Stomach smooth muscle (tissue), 2 donors: ENCODE results near the gene CLEC18A.

Experiments
- H3K27ac ChIP-seq: one replicate; pipeline ENCODE4 v1.7.0; 2013; ENCODE audit warnings: mild to moderate bottlenecking, low read length, inconsistent platforms
- H3K27me3 ChIP-seq, 2 donors: one replicate each; pipeline ENCODE4 v1.7.0; 2013; ENCODE audit warnings: low read length in 2 of 2; ENCODE audit not compliant: insufficient read depth in 2 of 2, control insufficient read depth in 1 of 2
- H3K36me3 ChIP-seq, 2 donors: one replicate each; pipeline ENCODE4 v1.7.0; 2013; ENCODE audit warnings: low read length in 2 of 2; ENCODE audit not compliant: control insufficient read depth in 2 of 2, insufficient read depth in 2 of 2
- H3K4me1 ChIP-seq: one replicate; pipeline ENCODE4 v1.7.0; 2013; ENCODE audit warnings: low read length; ENCODE audit not compliant: control insufficient read depth, insufficient read depth
- H3K4me3 ChIP-seq, 2 donors: one replicate each; pipeline ENCODE4 v1.7.0; 2013; ENCODE audit warnings: low read length in 2 of 2
- H3K9ac ChIP-seq, 2 donors: one replicate each; pipeline ENCODE4 v1.7.0; 2013; ENCODE audit warnings: low read length in 2 of 2, mild to moderate bottlenecking in 1 of 2
- H3K9me3 ChIP-seq, 2 donors: one replicate each; pipeline ENCODE4 v1.7.0; 2013; ENCODE audit warnings: low read length in 2 of 2; ENCODE audit not compliant: control insufficient read depth in 2 of 2
- donor health status: healthy.
- donor health status: Pancreatic carcinoma.

Gene CLEC18A

DNA sequence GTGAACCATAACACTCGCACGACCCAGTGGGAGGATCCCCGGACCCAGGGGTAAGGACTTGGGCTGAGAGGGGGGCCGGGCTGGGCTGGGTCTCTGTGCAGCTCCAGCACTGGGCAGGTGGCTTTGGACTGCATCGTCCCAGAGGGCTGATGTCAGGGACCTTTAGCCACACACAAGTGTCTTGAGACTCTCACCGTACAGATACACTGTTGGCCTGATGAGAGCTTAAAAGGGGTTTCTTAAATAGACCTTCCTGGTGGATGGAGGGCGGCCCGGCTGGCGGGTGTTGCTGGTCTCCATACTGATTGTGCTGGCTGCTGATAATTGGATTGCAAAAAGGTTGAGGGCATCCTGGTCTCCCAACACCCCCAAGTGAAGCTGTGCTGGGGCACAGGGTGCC, 21.7 kb upstream of the CLEC18A start:
- peaks cover 4 to 28% of the 10 kb centered on the region in 2 donors for H3K36me3 ChIP-seq
- no peak overlapping the region for H3K27ac ChIP-seq
- H3K27me3 ChIP-seq, result no peaks in the 10 kb centered on the region
- H3K9me3 ChIP-seq, result no peaks in the 10 kb centered on the region
- peaks cover 8% of the 10 kb centered on the region for H3K4me1 ChIP-seq
- H3K9ac ChIP-seq, result no peak overlapping the region
- no peak overlapping the region for H3K4me3 ChIP-seq

DNA sequence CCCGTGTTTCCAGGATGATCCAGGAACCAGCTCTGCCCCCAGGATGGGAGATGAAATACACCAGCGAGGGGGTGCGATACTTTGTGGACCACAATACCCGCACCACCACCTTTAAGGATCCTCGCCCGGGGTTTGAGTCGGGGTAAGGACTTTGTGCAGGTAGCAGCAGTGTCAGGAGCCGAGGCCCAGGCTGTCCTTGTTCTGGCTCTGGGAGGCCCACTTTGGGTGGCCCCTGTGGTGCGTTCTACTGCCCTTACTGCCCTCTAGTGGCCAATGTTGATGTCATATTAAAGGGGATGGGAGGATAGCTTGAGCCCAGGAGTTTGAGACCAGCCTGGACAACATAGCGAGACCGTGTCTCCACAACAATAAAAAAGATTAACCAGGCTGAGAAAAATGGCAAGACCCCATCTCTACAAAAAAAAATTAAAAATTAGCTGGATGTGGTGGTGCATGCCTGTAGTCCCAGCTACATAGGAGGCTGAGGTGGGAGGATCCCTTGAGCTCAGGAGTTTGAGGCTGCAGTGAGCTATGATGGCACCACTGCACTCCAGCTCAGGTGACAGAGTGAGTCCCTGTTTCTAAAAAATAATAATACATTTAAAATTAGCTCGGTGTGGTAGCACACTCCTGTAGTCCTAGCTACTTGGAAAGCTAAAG, 20.9 kb upstream of the CLEC18A start:
- Histone ChIP-seq H3K27me3 (no peaks in the 10 kb centered on the region), H3K9me3 (no peaks in the 10 kb centered on the region), H3K36me3 (peaks cover 7 to 31% of the 10 kb centered on the region in 2 donors), H3K9ac (no peak overlapping the region), H3K27ac (no peak overlapping the region), H3K4me1 (peaks cover 8% of the 10 kb centered on the region), H3K4me3 (no peak overlapping the region)

DNA sequence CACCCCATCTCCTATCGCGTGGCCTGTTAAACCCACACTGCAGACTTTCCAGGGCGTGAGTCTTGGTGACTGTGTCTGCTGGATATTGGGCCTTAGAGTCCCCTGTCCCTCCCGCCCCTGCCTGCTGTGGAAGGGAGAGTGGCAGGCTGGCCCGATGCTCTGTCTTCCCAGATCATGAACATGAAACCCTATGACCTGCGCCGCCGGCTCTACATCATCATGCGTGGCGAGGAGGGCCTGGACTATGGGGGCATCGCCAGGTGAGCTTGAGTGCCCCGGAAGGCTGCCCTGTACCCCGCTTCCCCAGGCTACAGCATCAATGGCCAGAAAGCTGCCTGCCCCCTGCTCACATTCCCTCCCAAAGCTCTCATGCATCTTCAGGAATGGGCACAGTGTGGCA, 19.5 kb upstream of the CLEC18A start:
- Histone ChIP-seq H3K4me3 (no peak overlapping the region), H3K27ac (no peak overlapping the region), H3K27me3 (no peaks in the 10 kb centered on the region), H3K36me3 (peaks cover 13 to 41% of the 10 kb centered on the region in 2 donors), H3K9ac (no peak overlapping the region), H3K4me1 (peaks cover 6% of the 10 kb centered on the region), H3K9me3 (no peaks in the 10 kb centered on the region)

DNA sequence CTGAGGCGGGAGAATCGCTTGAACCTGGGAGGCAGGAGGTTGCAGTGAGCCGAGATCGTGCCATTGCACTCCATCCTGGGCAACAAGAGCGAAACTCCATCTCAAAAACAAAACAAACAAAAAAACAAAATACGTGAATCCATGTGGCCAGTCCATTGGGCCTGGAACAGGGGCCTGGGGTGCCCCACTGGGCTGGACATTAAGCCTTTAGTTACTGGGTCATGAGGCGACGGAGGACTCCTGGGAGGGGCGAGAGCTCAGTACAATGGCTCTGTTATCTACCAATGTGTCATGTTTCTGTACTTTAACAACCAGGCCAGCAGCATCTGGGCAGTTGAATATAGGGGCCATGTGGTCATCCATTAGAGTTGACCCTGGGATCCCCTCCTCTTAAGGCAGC, 18.9 kb upstream of the CLEC18A start:
- H3K36me3 ChIP-seq, result peaks cover 19 to 47% of the 10 kb centered on the region in 2 donors
- H3K4me1 ChIP-seq, result peaks cover 4% of the 10 kb centered on the region

DNA sequence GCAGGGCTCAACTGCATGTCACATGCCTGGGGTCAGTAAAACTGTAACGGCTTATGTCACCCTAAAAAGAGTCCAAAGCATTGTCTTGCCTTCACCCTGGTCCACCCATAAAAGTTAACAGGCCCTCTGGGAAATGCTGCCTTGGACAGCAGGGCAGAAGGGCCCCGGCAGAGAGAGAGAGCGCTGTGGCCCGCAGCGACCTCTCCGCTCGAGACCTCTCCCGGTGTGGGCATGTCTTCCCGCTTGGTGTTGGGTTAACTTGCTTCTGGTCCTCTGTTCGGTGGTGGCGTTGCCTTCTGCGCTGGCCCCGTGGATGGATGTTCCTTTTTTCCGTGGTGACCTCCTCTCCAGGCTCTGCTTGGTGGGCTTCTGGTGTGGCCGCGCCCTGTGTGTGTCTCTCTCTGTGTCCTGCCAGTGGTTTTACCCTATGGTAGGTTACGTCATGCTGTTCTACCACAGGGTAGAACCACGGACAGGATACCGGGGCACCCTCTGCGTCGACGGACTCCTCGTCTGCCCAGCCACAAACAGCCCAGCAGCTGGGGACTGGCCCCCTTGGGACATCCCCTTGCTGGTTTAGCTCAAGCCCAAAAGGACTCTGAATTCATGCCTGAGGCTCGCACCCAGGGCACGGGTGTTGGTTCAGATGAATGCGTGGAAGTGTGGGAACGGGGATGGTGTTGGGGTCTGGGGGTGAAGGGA, 18.3 kb upstream of the CLEC18A start:
- Histone ChIP-seq H3K4me1 (peaks cover 4% of the 10 kb centered on the region), H3K9me3 (no peaks in the 10 kb centered on the region), H3K36me3 (peaks cover 24 to 52% of the 10 kb centered on the region in 2 donors), H3K27me3 (no peaks in the 10 kb centered on the region), H3K9ac (no peak overlapping the region), H3K4me3 (no peak overlapping the region), H3K27ac (no peak overlapping the region)

More for the DNA sequence above, 18.9 kb upstream of the CLEC18A start:
- no peak overlapping the region for H3K4me3 ChIP-seq
- H3K27me3 ChIP-seq, result no peaks in the 10 kb centered on the region
- no peak overlapping the region for H3K9ac ChIP-seq
- no peak overlapping the region for H3K27ac ChIP-seq
- H3K9me3 ChIP-seq, result no peaks in the 10 kb centered on the region

DNA sequence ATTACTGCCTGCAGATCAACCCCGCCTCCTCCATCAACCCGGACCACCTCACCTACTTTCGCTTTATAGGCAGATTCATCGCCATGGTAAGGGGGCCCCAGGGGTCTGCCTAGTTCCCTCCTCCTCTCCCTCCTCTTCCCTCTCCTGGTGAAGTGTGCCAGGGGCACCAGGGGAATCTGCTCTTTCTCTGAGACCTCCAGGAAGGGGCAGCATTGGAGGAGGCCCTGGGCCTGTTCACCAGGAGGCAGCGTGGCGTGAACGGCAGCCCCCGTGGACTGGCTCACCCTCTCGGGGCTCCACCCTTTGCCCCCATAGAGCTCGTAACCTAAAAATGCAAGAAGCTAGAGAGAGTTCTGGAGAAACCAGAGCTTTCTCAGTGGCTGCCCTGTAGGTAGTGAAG, 17.1 kb upstream of the CLEC18A start:
- H3K4me3 ChIP-seq, result no peak overlapping the region
- peaks cover 24 to 57% of the 10 kb centered on the region in 2 donors for H3K36me3 ChIP-seq
- H3K27me3 ChIP-seq, result no peaks in the 10 kb centered on the region
- peaks cover 4% of the 10 kb centered on the region for H3K4me1 ChIP-seq
- no peak overlapping the region for H3K27ac ChIP-seq
- H3K9me3 ChIP-seq, result no peaks in the 10 kb centered on the region
- no peak overlapping the region for H3K9ac ChIP-seq

DNA sequence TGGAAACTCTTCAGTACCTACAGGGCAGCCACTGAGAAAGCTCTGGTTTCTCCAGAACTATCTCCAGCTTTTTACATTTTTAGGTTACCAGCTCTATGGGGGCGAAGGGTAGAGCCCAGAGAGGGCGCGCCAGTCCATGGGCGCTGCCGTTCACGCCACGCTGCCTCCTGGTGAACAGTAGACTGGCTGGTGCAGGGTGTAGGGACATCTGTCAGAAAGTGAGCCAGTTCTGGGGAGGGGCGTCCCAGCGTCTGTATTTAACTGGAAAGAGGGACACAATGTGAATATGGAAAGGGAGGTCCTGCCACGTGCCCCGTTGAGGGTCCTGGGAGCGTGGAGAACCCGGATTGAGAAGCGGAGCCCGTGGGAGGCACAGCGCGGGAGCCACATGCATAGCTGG, 16.4 kb upstream of the CLEC18A start:
- Histone ChIP-seq H3K27me3 (no peaks in the 10 kb centered on the region), H3K4me3 (no peak overlapping the region), H3K36me3 (peaks cover 24 to 57% of the 10 kb centered on the region in 2 donors), H3K27ac (no peak overlapping the region), H3K9me3 (no peaks in the 10 kb centered on the region), H3K4me1 (peaks cover 4% of the 10 kb centered on the region), H3K9ac (no peak overlapping the region)

DNA sequence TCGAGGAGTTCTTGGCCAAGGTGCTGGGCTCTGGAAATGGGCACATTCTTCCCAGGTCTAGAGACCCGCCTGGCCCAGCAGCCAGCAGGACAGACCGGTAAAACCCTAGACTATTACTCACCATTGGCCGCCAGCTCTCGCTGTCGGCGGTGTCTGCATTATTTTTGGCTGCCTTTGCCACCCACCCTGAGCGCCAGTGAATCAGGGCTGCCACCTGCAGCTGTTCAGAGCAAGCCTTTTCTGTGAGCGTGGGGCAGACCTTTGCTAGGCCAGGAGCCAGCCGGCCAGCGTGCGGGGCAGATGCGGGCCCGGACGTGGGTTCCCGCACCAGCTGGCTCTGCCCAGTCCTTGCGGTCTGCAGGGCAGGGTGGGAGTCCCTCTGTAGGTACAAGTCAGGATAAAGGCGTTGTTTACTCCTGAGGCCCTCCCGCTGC, 15.8 kb upstream of the CLEC18A start:
- H3K27ac ChIP-seq, result no peak overlapping the region
- H3K36me3 ChIP-seq, result peaks cover 24 to 55% of the 10 kb centered on the region in 2 donors
- H3K27me3 ChIP-seq, result no peaks in the 10 kb centered on the region
- no peaks in the 10 kb centered on the region for H3K4me1 ChIP-seq
- no peak overlapping the region for H3K9ac ChIP-seq
- H3K4me3 ChIP-seq, result no peak overlapping the region
- H3K9me3 ChIP-seq, result no peaks in the 10 kb centered on the region

DNA sequence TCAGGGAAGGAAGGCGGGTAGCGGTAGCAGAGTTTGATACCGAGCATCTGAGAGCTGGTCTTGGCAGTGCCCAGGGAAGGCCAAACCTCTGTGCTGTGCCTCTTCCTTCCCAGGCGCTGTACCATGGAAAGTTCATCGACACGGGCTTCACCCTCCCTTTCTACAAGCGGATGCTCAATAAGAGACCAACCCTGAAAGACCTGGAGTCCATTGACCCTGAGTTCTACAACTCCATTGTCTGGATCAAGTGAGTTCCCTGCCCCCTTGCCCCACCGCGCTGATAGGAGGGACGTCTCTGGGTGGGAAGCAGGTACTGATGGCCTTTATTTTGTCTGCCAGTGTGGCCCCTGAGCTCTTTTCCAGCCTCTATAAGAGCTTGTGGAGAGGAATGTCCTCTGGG, 15.4 kb upstream of the CLEC18A start:
- H3K36me3 ChIP-seq, result peaks cover 24 to 55% of the 10 kb centered on the region in 2 donors
- no peak overlapping the region for H3K4me3 ChIP-seq

DNA sequence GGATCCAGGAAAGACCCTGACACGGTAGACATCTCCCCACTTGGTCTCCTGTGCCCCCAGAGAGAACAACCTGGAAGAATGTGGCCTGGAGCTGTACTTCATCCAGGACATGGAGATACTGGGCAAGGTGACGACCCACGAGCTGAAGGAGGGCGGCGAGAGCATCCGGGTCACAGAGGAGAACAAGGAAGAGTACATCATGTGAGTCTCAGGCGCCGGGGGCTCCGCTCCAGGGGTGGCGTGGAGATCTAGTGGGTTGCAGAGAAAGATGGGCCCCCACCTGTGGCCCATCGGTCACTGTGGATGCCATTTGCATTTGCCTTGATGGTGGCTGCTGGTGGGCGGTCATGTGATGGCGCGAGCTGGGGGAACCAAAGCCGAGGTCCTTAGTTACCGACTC, 14.9 kb upstream of the CLEC18A start:
- Histone ChIP-seq H3K36me3 (peaks cover 24 to 55% of the 10 kb centered on the region in 2 donors), H3K4me1 (no peaks in the 10 kb centered on the region), H3K9me3 (no peaks in the 10 kb centered on the region), H3K9ac (no peak overlapping the region), H3K27me3 (no peaks in the 10 kb centered on the region), H3K27ac (no peak overlapping the region), H3K4me3 (no peak overlapping the region)

More for the DNA sequence above, 15.4 kb upstream of the CLEC18A start:
- H3K4me1 ChIP-seq, result no peaks in the 10 kb centered on the region
- H3K9me3 ChIP-seq, result no peaks in the 10 kb centered on the region
- no peak overlapping the region for H3K27ac ChIP-seq
- no peak overlapping the region for H3K9ac ChIP-seq
- H3K27me3 ChIP-seq, result no peaks in the 10 kb centered on the region

DNA sequence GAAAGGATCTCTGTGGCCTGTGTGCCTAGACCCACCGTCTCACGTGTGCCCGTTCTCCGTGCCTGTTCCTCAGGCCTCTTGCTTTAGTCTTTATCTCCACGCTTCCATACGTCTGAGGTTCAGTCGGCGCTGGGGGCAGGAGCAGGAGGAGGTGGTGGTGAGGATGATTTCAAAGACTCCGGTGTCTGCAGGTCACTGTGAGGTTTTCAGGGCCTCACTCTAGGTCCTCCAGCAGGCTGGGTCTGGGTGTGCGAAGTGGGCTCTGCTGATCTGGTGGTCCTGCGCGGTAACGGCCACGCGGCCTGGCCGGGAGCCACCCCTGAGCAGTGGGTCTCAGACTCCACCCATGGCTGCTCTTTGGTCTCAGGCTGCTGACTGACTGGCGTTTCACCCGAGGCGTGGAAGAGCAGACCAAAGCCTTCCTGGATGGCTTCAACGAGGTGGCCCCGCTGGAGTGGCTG, 14.4 kb upstream of the CLEC18A start:
- Histone ChIP-seq H3K4me1 (no peaks in the 10 kb centered on the region), H3K4me3 (no peak overlapping the region), H3K27ac (no peak overlapping the region), H3K27me3 (no peaks in the 10 kb centered on the region), H3K9ac (no peak overlapping the region), H3K9me3 (no peaks in the 10 kb centered on the region), H3K36me3 (peaks cover 21 to 52% of the 10 kb centered on the region in 2 donors)
